K562 (cell line): ENCODE results near the gene PARP11.

Experiments used
- EZH2 ChIP-seq: IDR thresholded peaks from 2 replicates; pipeline ENCODE4 v1.6.1; 2012; ENCODE audit warnings: low read depth, mild to moderate bottlenecking, inconsistent platforms, low read length, borderline replicate concordance
- POLR2A ChIP-seq: fragments of 450-650 bp; conservative IDR thresholded peaks from 2 replicates; pipeline ENCODE4 v1.6.1; 2016
- POLR2AphosphoS2 ChIP-seq: IDR thresholded peaks from 2 replicates; pipeline ENCODE4 v1.6.1; 2012; ENCODE audit warnings: low read length, improper control_type of control experiment
- RAD21 ChIP-seq, 2 experiments: fragments of 250-450 bp in 1 of 2; fragments of 450-650 bp in 1 of 2; sonication (Bioruptor Pico) in 1 of 2; formaldehyde crosslinking in 1 of 2; IDR thresholded peaks in 1 of 2; conservative IDR thresholded peaks in 1 of 2; 2 replicates each; pipeline versions ENCODE4 v1.4.0 to v1.8.0; 2020 to 2022; ENCODE audit warnings: mild to moderate bottlenecking in 2 of 2, moderate library complexity in 1 of 2
- SIX5 ChIP-seq, 2 experiments: IDR thresholded peaks; 2 replicates each; pipeline ENCODE4 v1.6.1; 2011; ENCODE audit warnings: low read length in 2 of 2, borderline replicate concordance in 1 of 2, low read depth in 1 of 2, mild to moderate bottlenecking in 1 of 2, moderate library complexity in 1 of 2; ENCODE audit not compliant: insufficient read depth in 1 of 2
- ZBTB1 ChIP-seq: sonication (generic); formaldehyde crosslinking; IDR thresholded peaks from 2 replicates; pipeline ENCODE4 v1.8.1; 2023; ENCODE audit warnings: missing genetic modification reagents, low read depth, mild to moderate bottlenecking, borderline replicate concordance
- ZNF668 ChIP-seq: fragments of 250-450 bp; sonication (Bioruptor Pico); IDR thresholded peaks from 2 replicates; pipeline ENCODE4 v1.8.0; 2022; ENCODE audit warnings: mild to moderate bottlenecking, inconsistent platforms
- TF ChIP-seq, protein P1 (sequence below): fragments of 450-650 bp; IDR thresholded peaks from 2 replicates; pipeline ENCODE4 v1.6.1; 2016; ENCODE audit warnings: antibody characterized with exemption
- TF ChIP-seq, protein P2 (sequence below): sonication (generic); formaldehyde crosslinking; IDR thresholded peaks from 2 replicates; pipeline ENCODE4 v1.8.0; 2022; ENCODE audit warnings: mild to moderate bottlenecking, missing genetic modification reagents

DNA sequence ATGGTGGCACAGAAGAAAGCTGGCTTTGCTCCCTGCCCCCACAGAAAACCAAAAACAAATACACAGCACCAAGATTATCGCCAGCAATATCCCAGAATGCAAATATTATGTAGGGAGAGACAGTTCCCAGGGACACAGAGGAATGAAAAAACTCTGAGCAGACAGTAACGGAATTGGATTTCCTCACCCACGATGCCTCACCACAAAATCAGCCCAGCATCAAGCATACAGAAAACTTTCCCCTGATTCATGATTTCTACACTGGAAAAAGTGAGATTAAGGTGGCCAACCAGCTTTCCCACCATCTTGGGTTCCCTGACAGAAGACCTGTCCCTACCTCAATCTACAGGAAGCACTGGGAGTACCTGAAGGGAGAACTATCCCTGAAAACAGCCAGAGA, 36.6 kb downstream of the PARP11 start:
- TF ChIP-seq, protein P1, sequence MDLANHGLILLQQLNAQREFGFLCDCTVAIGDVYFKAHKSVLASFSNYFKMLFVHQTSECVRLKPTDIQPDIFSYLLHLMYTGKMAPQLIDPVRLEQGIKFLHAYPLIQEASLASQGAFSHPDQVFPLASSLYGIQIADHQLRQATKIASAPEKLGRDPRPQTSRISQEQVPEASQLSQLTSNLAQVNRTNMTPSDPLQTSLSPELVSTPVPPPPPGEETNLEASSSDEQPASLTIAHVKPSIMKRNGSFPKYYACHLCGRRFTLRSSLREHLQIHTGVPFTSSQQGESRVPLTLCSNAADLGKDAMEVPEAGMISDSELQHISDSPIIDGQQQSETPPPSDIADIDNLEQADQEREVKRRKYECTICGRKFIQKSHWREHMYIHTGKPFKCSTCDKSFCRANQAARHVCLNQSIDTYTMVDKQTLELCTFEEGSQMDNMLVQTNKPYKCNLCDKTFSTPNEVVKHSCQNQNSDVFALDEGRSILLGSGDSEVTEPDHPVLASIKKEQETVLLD: no peak
- TF ChIP-seq, protein P2, sequence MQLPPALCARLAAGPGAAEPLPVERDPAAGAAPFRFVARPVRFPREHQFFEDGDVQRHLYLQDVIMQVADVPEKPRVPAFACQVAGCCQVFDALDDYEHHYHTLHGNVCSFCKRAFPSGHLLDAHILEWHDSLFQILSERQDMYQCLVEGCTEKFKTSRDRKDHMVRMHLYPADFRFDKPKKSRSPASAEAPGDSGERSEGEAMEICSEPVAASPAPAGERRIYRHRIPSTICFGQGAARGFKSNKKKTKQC (CRISPR knock-in tag): no peak
- no peak for TF ChIP-seq RAD21 (CRISPR knock-in tag; conservative IDR thresholded peaks at IDR 0.05 in 1 of 2, IDR thresholded peaks at IDR 0.05 in 1 of 2)
- no peak for TF ChIP-seq ZNF668
- no peak for TF ChIP-seq ZBTB1 (CRISPR knock-in tag)
- TF ChIP-seq POLR2AphosphoS2: no peak
- TF ChIP-seq POLR2A: no peak
- TF ChIP-seq SIX5 (IDR thresholded peaks at IDR 0.05; ENCODE audit: borderline replicate concordance in 1 of 2, insufficient read depth in 1 of 2, low read depth in 1 of 2, low read length in 2 of 2): no peak
- TF ChIP-seq EZH2: no peak
